Effector memory CD8-positive, alpha-beta T cell (primary cell): Measurements from ENCODE around the gene PTGDR2.

Experiments used
- ATAC-seq: fragments of 150-1000 bp; cut with Tn5 transposase; replicated peaks from 2 replicates; pipeline ENCODE4 v1.10.0; 2021; ENCODE audit warnings: mild to moderate bottlenecking, moderate library complexity
- DNase-seq, 3 experiments: peaks; one replicate each; pipeline ENCODE4 v3.0.0; 2021
- H3K27ac Mint-ChIP-seq, 2 donors: one replicate each; pipeline ENCODE4 v1.8.0; 2022; ENCODE audit warnings: mild to moderate bottlenecking in 2 of 2, mixed read lengths in 2 of 2, moderate library complexity in 2 of 2
- H3K27me3 Mint-ChIP-seq, 2 donors: one replicate each; pipeline ENCODE4 v1.8.0; 2022; ENCODE audit warnings: mixed read lengths in 2 of 2
- H3K36me3 Mint-ChIP-seq: one replicate; pipeline ENCODE4 v1.8.0; 2022; ENCODE audit warnings: mild to moderate bottlenecking, moderate library complexity, mixed read lengths; ENCODE audit not compliant: insufficient read depth
- H3K4me1 Mint-ChIP-seq, 2 donors: one replicate each; pipeline ENCODE4 v1.8.0; 2022; ENCODE audit warnings: low read depth in 2 of 2, mixed read lengths in 2 of 2
- H3K4me3 Mint-ChIP-seq, 2 donors: one replicate each; pipeline ENCODE4 v1.8.0; 2022; ENCODE audit warnings: mild to moderate bottlenecking in 2 of 2, mixed read lengths in 2 of 2, moderate library complexity in 2 of 2
- H3K9me3 Mint-ChIP-seq, 2 donors: one replicate each; pipeline ENCODE4 v1.8.0; 2022; ENCODE audit warnings: mixed read lengths in 2 of 2

Gene PTGDR2

DNA sequence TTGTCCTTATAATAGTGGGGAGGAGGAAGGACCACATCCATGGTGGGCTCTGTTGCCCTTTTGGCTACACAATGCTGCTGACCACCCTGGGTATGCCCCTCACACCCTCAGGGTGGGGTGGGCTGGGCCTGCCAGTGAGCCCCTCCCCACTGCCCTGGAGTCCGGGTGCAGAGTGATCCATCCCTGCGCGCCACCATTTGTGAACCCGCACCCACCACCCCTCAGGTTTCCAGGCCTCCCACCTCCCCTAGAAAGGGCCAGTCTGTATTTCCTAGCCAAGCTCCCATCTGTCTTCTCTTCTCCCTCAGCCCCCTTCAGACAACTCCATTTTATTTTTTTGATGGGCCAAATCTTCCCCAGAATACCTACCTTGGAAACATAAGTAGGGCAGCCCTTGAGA, 45.6 kb downstream of the PTGDR2 start:
- H3K4me3 Mint-ChIP-seq, result no peak overlapping the region
- no peak overlapping the region for H3K27ac Mint-ChIP-seq
- no peaks in the 10 kb centered on the region for H3K36me3 Mint-ChIP-seq
- H3K9me3 Mint-ChIP-seq, result no peaks in the 10 kb centered on the region
- peaks cover 49 to 71% of the 10 kb centered on the region in 2 donors for H3K27me3 Mint-ChIP-seq
- DNase-seq (no peak), ATAC-seq (no peak)
- peaks cover 0 to 2% of the 10 kb centered on the region in 2 donors for H3K4me1 Mint-ChIP-seq

DNA sequence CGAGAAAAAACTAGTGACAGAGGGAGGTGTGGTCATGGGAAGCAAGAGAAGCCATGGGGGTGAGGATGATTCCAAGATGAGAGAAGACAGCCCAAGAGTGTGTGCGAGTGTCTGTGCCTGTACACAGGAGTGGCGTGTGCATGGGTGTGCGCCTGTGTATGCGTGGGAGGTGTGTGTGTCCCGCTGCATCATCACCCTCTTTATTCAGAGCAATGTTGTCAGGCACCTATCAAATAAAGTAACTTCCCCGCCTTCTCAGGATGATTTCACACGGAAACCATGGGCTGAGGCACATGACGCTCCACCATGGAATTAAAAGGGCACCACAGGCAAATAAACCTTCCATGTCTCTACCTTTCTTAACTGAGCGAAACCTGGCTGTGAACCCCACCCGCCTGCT, 46.1 kb downstream of the PTGDR2 start:
- peaks cover 0 to 2% of the 10 kb centered on the region in 2 donors for H3K4me1 Mint-ChIP-seq
- ATAC-seq (no peak), DNase-seq (no peak)
- H3K27me3 Mint-ChIP-seq, result peaks cover 49 to 72% of the 10 kb centered on the region in 2 donors
- H3K36me3 Mint-ChIP-seq, result no peaks in the 10 kb centered on the region
- no peak overlapping the region for H3K27ac Mint-ChIP-seq
- H3K9me3 Mint-ChIP-seq, result no peaks in the 10 kb centered on the region
- no peak overlapping the region for H3K4me3 Mint-ChIP-seq

DNA sequence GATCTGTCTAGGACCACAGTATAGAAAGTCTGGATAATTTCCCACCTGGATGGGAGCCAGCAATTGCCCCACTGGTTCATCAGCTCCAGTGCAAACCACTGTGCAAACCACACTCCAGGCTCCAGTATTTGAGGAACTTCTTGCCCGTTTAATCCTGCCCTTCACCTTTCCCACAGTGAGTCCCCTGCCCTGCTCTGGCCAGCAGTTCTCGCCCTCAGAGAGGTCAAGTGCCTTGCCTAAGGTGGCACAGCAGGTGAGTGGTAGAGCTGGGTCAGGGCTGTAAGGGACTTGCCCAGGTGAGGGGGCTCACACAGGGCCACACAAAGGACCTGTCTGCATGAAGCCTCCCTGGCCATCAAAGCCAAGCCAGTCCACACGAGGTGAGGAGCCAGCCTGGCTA, 46.5 kb downstream of the PTGDR2 start:
- Mint-ChIP-seq H3K36me3 (no peaks in the 10 kb centered on the region), H3K4me3 (no peak overlapping the region), H3K9me3 (no peaks in the 10 kb centered on the region), H3K27me3 (peaks cover 49 to 72% of the 10 kb centered on the region in 2 donors), H3K27ac (no peak overlapping the region), H3K4me1 (peaks cover 0 to 2% of the 10 kb centered on the region in 2 donors)
- DNase-seq (no peak), ATAC-seq (no peak)

DNA sequence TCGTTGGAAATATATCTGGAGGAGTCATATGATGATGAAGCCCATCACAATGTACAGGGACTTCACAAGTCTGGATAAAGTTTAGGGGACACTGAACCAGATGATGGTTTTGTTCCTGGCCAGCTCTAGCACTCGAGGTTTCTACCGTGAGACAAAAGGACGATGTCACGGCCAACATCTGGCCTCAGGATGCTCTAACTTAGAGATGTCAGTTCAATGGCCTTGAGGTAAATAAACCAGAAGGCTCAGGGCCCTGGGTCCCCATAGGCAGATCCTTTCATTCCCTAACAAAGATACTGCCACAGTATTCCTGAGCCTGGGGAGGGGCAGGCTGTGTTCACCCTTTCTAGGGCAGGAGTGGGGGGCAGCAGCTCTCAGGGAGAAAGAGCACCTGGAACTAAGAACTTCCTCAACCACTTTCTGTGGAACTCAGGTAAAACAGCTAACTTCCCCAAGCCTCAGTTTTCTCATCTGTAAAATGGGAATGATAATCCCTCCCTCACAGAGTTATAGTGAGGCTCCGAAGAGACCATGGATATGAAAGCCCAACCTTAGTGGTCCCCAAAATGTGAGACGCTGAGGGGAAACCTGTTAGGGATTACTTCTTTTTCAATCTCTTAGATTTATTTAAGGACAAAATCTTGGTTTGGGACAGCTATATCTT, 52.3 kb downstream of the PTGDR2 start:
- no peaks in the 10 kb centered on the region for H3K36me3 Mint-ChIP-seq
- peaks cover 55 to 71% of the 10 kb centered on the region in 2 donors for H3K27me3 Mint-ChIP-seq
- no peak overlapping the region for H3K4me3 Mint-ChIP-seq
- ATAC-seq (no peak), DNase-seq (no peak)
- no peaks in the 10 kb centered on the region for H3K9me3 Mint-ChIP-seq
- no peak overlapping the region for H3K27ac Mint-ChIP-seq
- peaks cover 0 to 2% of the 10 kb centered on the region in 2 donors for H3K4me1 Mint-ChIP-seq

DNA sequence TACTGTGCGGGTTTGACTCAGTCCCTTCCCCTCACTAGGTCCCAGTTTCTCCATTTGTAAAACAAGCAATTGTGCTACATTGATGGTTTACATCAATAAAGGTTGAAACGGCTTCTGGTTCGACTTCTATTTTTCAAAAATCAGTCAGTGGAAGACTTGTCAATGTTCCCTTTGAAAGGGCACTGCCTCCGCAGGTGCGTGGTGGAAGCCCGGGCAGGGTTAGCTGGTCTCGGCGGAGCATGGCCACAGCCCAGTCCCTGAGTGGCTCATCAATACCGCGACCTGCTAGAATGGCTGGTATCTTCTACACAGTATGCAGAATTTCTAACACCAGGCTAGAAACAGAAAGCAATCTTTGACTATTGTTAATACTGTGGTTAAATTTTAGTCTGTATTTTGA, 54.6 kb downstream of the PTGDR2 start:
- no peaks in the 10 kb centered on the region for H3K9me3 Mint-ChIP-seq
- DNase-seq (no peak), ATAC-seq (no peak)
- peaks cover 0 to 2% of the 10 kb centered on the region in 2 donors for H3K4me1 Mint-ChIP-seq
- no peak overlapping the region for H3K4me3 Mint-ChIP-seq
- H3K27me3 Mint-ChIP-seq, result peaks cover 51 to 62% of the 10 kb centered on the region in 2 donors
- H3K27ac Mint-ChIP-seq, result no peak overlapping the region
- H3K36me3 Mint-ChIP-seq, result no peaks in the 10 kb centered on the region
